Limb (tissue), 2 donors: Measurements from ENCODE around the gene SLC12A4.
"Not testable (repeated sequence)": the region's sequence is repeated elsewhere in the genome, so short reads cannot be mapped to it uniquely, and the experiment has no call there.

Experiments used
- DNase-seq, 2 donors: peaks; one replicate each; pipeline ENCODE4 v3.0.0-alpha.2; 2016; ENCODE audit errors: extremely low spot score in 2 of 2

SLC12A4 gene

DNA sequence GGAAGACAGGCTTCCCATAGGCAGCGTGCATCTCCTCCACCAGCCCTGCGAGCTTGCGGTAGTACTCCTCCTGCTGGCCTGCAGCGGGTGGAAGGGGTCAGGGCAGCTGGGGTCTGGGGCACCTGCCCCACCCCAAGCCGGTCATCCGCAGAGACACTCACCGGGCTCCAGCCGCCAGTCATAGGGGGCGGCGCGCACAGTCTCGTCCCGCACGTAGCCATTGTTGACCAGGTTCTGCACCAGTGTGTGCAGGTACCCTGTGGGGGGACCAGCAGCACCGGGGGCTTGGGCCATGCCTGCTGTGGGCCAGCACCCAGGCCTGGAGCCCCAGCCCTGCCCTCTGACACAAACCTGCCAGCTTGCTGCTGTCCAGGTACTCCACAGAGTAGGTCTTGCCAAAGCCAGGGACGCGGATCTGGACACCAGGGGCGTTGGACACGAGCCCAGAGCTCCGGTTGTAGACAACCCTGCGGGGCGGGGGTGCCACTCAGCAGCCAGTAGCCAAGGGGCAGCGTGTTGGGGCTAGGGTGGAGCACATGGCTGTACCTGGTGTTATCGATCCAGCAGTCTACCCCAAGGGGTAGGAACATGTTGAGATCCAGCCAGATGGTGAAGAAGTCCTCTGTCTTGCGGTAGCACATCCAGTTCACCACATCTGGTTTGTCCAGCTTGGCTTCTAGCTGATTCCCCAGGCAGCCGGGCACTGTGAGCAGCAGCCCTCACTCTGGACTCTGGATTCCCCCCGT, 25.8 kb downstream of the SLC12A4 start:
- no peak for DNase-seq

DNA sequence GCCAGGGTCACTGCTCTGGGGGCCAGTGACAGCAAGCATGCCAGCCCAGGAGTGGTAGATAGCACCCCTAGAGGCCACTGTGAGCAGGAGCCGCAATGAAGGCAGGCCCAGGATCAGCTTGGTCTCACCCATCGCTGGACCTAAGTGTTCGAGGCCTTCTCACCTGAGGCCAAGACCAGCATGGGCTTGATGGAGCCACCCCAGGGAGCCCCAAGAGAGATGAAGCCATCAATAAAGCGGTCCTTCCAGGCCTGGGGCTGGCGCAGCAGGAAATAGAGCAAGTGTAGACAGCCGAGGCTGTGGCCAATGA, 26.3 kb downstream of the SLC12A4 start:
- DNase-seq = no peak

DNA sequence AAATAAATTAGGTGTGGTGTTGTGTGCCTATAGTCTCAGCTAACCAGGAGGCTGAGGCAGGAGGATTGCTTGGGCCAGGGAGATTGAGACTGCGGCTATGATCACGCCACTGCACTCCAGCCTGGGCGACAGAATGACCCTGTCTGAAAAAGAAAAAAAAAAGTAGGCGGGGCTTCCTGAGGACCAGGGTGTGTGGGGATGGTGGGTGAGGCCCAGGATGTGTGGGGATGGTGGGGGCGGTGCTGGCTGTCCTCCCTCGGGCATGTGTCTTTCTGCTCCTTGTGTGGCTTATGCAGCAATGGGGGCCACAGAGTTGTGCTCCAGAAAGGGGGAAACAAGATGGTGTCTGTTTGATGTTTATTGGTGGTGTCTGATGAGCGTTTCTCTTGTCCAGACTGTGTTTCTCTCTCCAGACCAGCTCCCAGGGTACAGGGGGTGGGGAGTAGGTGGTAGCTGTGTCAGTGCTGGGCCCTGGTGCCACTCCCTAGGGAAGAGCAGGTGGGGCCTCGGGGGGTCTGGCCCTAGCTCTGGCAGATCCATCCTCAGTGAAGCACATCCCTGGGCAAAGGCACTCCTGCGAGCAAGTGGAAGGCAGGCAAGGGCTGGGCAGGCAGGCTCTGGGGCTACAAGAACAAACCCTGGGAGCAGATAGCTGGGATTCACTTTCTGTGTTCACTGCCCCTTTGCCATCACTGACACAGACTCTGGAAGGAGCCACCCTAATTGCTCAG, 26.8 kb downstream of the SLC12A4 start:
- no peak for DNase-seq

DNA sequence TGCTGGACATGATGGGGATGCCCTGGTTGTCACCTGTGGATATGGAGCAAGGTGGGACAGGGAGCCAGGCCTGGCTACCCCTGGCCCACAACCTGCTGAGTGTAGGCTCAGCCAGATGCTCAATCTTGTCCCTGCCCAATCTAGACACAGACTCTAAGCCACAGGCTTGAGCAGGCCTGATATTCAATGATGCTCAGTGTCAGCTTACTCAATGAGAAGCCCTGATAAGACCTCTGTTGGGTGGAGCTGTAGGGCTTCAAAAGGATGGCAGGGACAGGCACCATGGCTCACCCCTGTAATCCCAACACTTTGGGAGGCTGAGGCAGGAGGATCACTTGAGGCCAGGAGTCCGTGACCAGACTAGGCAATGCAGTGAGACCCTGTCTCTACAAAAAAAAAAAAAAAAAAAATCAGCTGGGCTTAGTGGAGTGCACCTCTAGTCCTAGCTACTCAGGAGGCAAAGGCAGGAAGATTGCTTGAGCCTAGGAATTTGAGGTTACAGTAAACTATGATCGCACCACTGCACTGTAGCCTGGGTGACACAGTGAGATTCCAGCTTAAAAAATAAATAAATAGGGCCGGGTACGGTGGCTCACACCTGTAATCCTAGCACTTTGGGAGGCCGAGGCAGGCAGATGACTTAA, 27.9 kb downstream of the SLC12A4 start:
- no peak for DNase-seq

DNA sequence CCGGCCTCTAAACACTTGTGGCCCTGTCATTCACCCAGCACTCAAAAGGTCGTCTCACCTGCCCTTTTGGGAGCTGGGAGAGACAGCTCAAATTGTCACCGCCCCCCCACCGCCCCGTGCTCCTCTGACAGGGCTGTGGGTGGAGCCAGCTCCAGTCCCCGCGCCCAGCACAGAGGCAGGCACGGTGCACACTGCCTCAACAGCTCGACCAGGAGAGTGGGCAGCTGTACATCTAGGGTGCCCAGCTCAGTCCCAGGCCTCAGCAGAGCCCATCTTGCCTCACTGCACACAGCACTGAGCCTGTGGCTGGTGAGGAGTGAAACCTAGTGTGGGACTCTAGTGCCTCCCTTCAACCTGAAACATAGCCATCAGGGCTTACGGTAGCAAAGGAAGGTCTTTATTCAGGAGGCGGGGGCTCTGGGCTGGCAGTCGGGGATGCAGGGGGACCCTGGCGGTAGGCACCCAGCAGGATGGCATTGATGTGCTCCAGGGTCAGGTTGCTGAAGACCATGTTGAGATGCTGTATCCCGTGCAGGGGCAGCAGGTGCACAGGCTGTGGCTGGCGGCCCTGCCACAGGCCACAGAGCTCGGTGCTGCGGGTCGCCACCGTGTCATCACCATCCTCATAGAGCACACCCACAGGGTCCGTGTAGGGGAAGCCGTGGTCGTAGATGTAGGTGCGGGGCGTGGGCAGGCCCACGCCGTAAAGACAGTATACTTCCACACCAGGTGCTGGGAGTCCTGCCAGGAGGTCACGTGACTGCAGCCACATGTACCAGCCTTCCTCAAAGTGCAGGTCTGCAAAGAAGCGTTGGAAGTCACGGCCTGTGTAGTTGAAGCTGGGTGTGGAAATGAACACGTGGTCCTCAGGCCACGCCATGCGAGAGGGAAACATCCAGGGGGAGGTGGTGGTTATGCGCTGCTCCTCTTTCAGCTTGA, 28.7 kb downstream of the SLC12A4 start:
- no peak for DNase-seq

DNA sequence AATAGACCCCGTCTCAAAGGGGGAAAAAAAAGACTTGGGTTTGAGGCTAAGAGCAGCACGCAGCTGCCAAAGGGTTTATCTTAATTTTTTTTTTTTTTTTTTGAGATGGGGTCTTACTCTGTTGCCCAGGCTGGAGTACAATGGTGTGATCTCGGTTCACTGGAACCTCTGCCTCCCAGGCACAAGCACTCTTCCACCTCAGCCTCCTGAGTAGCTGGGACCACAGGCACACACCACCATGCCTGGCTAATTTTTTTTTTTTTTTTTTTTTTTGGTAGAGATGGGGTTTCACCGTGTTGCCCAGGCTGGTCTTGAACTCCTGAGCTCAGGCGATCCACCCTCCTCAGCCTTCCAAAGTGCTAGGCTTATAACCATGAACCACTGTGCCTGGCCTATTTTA, 30.7 kb downstream of the SLC12A4 start:
- DNase-seq = not testable (repeated sequence)

DNA sequence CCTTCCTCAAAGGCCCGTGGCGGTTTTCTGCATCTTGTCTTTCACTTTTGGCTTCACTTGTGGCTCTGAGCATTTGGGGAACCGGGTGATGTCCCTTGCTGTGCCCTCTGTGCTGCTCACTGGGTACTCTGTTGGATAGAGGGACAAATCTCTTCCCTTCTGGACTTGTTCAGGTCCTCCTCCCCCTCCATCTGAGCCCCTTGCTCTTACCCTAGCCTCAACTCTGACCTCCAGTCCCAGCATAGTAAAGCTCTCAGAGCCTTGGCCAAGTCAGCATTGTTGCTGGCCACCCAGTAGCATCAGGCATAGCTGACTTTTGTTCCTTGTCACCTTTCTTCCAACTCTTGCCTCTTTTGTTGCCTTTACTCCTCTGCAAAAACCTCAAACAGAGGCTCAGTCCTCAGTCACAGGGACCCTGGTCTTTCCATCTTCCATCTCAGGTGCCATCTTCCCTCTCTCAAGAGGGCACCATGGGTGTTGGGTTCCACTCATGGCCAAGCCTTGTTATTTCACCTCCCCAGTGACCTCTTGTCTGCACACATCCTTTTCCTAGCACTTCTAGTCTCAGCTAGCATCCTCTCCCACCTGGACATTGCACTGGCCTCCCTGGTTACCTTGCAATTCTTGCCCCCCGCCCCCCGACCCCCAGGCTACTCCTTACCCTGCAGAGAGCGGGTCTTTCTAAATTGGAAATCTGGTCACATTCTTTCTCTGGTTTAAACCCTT, 31.4 kb downstream of the SLC12A4 start:
- DNase-seq = no peak

DNA sequence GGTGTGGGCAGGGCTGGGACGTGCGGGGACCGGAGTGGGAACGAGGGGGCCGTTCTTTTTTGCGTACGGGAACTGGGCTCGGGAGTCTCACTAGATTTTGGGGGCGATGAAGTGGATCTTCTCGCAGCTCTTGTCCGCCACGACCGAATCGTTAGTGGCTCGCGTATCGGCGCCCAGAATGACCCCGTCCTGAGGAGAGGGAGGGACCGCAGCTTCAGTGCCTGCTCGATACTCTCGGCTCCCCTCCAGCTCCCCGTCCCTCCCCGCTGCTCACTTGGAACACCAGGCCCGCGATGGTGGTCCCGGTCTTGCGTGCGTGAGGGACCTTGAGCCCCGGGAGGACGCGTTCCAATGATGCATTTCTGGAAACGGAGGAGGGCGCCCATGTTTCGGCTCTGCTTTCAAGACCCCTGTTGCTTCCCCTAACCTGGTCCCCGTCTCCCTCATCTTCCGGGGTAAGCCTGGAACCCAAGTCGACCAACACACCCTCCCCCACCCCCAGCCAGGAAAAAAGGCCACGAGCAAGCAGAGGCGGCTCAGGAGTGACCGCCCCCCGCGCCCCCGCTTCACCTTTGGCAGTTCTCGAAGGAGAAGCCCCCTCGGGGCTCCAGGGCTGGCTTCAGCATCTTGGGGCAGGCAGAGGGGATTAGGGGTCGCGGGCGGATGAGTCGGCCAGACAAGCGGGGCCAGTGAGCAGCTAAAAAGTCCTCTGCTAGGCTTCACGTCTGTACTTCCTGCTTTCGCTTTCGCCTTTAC, 32.1 kb downstream of the SLC12A4 start, which contains the start of gene PSMB10:
PSMB10 (minus strand) TSS at position 727 of the 756 bp plus-strand sequence; CDS start at position 626, 101 bp downstream.
- peak; percentile 32 to 68 for DNase-seq

DNA sequence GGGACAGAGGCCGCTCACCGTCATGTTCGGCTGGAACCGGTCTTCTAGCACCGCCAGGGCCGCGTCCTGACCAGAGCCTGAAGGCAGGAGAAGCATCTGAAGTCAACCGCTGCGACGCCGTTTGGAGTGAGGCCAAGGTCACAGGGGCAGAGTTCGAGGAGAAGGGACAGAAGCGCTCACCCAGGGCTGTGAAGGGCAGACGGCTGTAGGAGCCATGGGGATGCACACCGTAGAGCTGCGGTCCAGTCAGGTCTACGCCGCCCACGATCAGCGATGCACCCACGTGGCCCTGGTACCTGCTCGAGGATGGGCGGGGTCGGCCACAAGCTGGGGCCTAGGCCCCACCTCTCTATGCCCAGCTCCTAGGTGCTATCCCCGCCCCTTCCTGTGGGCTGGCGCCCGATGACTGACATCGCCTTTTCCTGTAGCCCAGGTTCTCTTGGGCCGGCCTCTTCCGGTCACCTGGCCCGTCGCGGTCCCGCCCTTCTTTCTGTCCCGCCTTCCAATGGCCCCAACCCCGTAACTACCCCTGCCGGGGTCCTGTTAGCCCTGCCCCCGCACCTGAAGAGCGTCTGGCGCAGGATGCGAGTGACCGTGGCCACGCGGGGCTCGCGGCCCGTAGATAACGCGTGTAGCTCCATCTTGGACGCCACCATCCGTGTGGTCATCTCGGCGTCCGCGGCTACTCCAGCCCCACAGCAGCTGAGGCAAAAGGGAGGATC, 32.9 kb downstream of the SLC12A4 start:
- peak; percentile 91 to 94 for DNase-seq

DNA sequence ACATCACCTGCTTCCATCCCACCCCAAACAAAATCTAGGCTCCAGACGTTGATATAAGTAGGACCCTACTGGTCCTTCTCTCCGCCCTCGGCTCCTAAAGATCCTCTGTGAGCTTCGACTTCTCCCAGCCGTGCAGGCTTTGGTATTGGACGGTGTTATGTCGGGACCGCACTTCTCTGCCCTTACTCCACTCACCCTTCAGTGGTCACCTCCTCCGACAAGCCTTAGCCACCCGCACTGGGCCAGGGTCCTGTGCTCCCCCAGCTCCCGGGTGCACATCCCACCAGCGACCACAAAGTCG, 33.4 kb downstream of the SLC12A4 start:
- DNase-seq = no peak

DNA sequence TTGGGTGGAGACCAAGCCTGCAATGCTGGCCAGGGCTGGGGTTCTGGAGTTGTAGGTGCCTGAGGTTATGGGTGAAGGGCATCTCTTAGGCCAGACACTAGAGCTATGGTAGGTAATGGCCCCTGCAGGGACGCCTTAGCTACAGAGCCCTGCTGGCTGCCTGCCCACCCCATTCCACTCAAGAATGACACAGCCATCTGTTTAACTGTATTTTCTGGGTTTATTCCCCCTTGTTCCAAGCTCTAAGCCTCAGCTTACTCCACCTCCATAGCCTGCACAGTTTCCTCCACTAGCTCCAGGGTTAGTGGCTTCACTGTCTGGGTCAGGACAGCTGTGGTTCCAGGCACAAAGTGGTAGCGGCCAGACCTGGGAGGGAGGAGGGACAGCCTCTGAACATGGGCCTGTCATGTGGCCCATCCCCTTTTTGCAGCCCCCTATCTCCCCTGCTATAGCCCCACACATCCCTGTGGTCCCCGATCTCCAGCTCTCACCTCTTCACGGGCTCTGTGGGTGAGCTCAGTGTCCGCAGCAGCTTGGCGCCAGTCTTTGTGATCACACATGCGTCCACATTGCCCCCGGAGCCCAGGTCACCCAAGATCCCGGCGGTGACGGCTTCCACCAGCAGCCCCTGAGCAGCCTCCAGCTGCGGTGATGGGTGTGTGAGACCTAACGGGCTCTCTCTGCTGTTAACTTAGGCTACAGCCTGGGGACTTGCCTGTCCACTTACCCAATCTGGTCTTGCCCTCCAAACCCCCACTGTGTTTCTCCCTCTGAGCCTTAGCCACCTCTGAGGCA, 33.9 kb downstream of the SLC12A4 start:
- DNase-seq = no peak

DNA sequence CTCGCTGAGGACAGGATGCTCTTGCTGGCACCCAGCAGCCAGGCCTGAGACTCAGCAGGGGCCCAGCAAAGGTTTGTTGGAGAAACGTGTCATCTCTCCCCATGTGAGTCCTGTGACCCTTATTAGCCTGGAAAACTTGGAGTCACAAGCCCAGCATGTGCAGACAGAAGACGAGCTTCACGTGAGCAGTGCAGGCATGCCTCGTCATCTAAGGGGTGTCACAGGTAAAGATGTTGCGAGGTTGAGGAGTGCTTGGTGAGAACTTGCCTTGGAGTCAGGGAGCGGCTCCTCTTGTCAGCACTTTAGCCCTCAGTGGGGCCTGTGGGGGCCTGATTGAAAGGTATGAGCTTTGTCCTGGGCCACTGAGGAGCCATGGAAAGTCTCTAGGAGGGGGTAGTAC, 34.6 kb downstream of the SLC12A4 start:
- peak in 1 of 2 donors; percentile 22 for DNase-seq

DNA sequence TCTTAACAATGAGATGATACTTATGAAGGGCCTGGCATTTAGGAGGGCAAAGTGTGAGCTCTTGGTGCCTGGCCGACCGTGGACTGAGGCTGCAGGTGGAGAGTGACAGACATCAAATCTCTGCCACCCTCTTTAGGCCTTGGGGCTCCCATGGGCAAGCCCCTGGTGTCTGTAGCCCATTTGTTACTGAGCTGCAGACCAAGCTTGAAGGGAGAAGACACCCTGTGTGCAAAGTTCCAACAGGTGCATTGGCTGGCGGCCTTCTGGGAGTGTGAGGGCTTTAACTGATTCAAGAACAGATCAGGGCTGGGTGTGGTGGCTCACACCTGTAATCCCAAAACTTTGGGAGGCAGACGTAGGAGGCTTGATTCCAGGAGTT, 36.0 kb downstream of the SLC12A4 start:
- no peak for DNase-seq

DNA sequence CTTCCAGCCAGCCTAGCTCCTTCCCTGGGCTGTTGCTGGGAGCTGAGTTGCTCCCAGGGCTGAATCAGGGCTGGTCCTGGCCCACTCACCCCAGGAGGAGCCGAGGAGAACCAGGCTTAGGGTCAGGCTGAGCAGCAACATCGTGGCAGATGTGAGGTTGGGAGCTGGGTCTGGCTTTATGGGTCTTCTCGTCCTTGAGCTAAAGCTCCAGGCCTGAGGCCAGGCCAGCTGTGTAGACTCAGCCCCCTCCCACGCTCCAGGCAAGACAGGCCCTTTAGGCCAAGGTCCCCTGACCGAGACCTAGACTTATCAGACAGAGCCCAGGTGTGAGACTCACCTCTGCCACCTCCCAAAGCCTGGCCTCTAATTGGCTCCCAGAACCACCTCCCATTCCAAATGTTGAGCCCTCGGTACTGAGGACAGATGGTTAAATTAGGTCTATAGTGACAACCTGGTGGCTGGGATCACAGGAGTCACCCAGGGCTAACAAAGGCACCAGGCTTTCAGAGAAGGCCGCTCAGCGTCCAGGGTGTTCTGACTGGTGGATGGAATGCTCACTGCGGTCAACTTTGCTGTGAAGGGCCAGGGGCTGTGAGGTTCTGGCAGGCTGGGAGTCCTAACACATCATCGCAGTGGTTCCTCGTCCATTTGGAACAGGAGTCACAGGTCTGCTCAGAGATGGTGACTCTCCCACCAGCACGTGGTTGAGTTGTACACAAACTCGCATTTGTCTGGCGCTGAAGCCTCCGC, 36.5 kb downstream of the SLC12A4 start, which contains the start of gene CTRL:
CTRL (minus strand) TSS at position 151 of the 750 bp plus-strand sequence; CDS start at position 141, 10 bp downstream.
- DNase-seq = peak in 1 of 2 donors; percentile 19

DNA sequence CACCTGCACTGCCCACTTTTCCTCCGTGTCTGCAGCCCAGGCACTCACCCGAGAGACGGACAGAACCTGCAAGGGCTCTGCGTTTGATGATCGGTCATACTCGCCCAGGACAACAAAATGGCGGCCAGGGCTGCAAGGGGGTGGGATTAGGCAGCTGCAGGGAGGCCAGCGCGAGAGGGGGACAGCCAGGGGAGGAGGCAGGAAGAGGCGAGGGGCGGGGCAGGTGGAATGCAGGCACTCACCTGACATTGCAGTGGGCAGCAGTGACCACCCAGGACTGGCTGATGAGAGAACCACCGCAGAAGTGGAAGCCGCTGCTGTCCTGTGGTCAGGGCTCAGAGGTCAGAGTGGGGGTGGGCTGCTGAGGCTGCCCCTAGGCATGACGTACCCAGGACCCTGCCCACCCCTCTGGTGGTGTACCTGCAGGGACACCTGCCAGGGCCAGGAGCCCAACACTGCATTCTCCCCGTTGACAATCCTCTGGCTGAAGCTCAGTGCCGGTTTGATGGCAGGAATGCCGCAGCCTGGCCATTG, 37.7 kb downstream of the SLC12A4 start:
- no peak for DNase-seq

DNA sequence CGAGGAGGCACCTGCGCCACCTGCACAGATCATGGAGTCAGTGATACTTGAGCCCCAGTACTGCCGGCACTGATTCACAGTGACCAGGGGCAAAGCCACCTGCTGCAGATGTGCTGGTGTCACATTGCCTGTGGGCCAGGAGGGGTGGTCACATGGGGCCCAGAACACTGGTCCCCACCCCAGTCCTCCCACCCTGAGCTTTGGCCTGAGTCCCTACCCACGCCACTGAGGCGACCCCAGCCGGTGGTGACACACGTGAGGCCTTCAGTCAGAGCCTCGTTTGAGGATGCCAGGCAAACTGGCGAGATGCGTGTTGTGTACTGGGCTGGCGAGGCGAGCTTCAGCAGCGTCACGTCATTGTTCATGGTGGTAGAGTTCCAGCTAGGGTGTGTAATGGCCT, 38.2 kb downstream of the SLC12A4 start:
- DNase-seq = no peak

DNA sequence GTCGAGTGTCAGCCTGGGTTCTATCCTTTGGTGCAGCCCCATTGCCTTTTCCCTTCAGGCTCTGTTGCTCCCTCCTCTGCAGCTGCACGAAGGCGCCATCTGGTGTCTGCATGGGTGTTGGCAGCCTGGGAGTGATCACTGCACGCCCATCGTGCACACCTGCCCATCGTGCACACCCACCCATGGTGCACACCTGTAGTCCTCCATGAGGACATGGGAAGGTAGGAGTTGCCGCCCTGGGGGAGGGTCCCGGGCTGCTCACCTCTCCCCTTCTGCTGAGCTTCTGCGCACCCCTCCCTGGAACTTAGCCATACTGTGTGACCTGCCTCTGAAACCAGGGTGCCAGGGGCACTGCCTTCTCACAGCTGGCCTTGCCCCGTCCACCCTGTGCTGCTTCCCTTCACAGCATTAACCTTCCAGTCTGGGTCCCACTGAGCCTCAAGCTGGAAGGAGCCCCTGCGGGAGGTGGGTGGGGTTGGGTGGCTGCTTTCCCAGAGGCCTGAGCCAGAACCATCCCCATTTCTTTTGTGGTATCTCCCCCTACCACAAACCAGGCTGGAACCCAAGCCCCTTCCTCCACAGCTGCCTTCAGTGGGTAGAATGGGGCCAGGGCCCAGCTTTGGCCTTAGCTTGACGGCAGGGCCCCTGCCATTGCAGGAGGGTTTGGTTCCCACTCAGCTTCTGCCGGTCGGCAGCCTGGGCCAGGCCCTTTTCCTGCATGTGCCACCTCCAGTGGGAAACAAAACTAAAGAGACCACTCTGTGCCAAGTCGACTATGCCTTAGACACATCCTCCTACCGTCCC, 39.7 kb downstream of the SLC12A4 start:
- peak; percentile 62 to 79 for DNase-seq
